H1 (cell line): ENCODE data around the gene CACNB1. TPM values are rescaled to one million over a fixed set of nuclear protein-coding genes. Genes with fewer than 3 reads are reported as not detected.

Experiments
- CTCF ChIA-PET: fragments of 300-600 bp; sonication (Branson Sonifier 250); formaldehyde crosslinking; loops from one replicate; lab custom pipeline; 2021; ENCODE audit not compliant: partially characterized antibody; lab: Charles Lee
- POLR2A ChIA-PET: fragments of 300-600 bp; sonication (Branson Sonifier 250); formaldehyde crosslinking; loops from one replicate; lab custom pipeline; 2021; ENCODE audit warnings: inconsistent platforms; ENCODE audit not compliant: partially characterized antibody; lab: Charles Lee
- DNase-seq, 2 experiments: peaks; one replicate each; pipeline versions ENCODE4 v3.0.0 to v3.0.0-alpha.2; 2010 to 2022; ENCODE audit warnings: low spot score in 2 of 2, low read depth in 1 of 2, mixed read lengths in 1 of 2
- FAIRE-seq: peaks from 2 replicates; lab custom pipeline; 2011; peaks lifted over from hg19 to GRCh38; lab: Jason Lieb, UNC
- H2AFZ ChIP-seq: 2 replicates; pipeline ENCODE4 v1.8.1; 2012; ENCODE audit warnings: low read length, inconsistent platforms
- H2AK5ac ChIP-seq: 2 replicates; pipeline ENCODE4 v1.6.1; 2013; ENCODE audit warnings: low read depth, low read length
- H2BK120ac ChIP-seq: replicated peaks from 2 replicates; pipeline ENCODE3; 2013; ENCODE audit warnings: low read depth, low read length, inconsistent platforms
- H2BK12ac ChIP-seq: 2 replicates; pipeline ENCODE4 v1.6.1; 2013; ENCODE audit warnings: low read depth, low read length
- H2BK15ac ChIP-seq: 2 replicates; pipeline ENCODE4 v1.6.1; 2013; ENCODE audit warnings: low read length
- H2BK20ac ChIP-seq: 2 replicates; pipeline ENCODE4 v1.6.1; 2013; ENCODE audit warnings: low read length
- H2BK5ac ChIP-seq: 2 replicates; pipeline ENCODE4 v1.6.1; 2013; ENCODE audit warnings: low read depth, low read length
- H3K14ac ChIP-seq: 2 replicates; pipeline ENCODE4 v1.6.1; 2013; ENCODE audit warnings: inconsistent platforms; ENCODE audit not compliant: insufficient read length
- H3K18ac ChIP-seq: 2 replicates; pipeline ENCODE4 v1.6.1; 2013; ENCODE audit warnings: low read length; ENCODE audit errors: extremely low read depth
- H3K23ac ChIP-seq: 2 replicates; pipeline ENCODE4 v1.6.1; 2013; ENCODE audit warnings: inconsistent platforms; ENCODE audit not compliant: insufficient read length
- H3K23me2 ChIP-seq: 2 replicates; pipeline ENCODE4 v1.6.1; 2013; ENCODE audit warnings: low read depth, low read length
- H3K27ac ChIP-seq: 2 replicates; pipeline ENCODE4 v1.6.1; 2011; ENCODE audit warnings: low read depth, low read length, inconsistent platforms
- H3K27me3 ChIP-seq, 4 experiments: replicated peaks in 1 of 4; 1 replicate in 1 of 4; 2 replicates in 3 of 4; pipeline versions ENCODE4 v1.6.1 to v1.8.1; 2011 to 2013; ENCODE audit warnings: low read length in 3 of 4, mild to moderate bottlenecking in 3 of 4, inconsistent platforms in 2 of 4, mixed read lengths in 2 of 4, moderate library complexity in 1 of 4; ENCODE audit not compliant: control insufficient read depth in 3 of 4, insufficient read depth in 3 of 4; ENCODE audit errors: extremely low read depth in 1 of 4
- H3K36me3 ChIP-seq, 4 experiments: 2 replicates each; pipeline versions ENCODE4 v1.6.1 to v1.8.1; 2011 to 2013; ENCODE audit warnings: mild to moderate bottlenecking in 4 of 4, low read length in 3 of 4, moderate library complexity in 2 of 4, control low read depth in 1 of 4, inconsistent platforms in 1 of 4; ENCODE audit not compliant: insufficient read depth in 4 of 4, control insufficient read depth in 2 of 4
- H3K4ac ChIP-seq: replicated peaks from 2 replicates; pipeline ENCODE3; 2013; ENCODE audit warnings: low read length, low read depth, mixed read lengths, inconsistent platforms; ENCODE audit not compliant: insufficient read length
- H3K4me1 ChIP-seq, 4 experiments: replicated peaks in 1 of 4; 1 replicate in 1 of 4; 2 replicates in 3 of 4; pipeline versions ENCODE4 v1.6.1 to v1.8.1; 2011 to 2013; ENCODE audit warnings: low read length in 3 of 4, inconsistent platforms in 2 of 4, mixed read lengths in 1 of 4; ENCODE audit not compliant: insufficient read depth in 4 of 4, control insufficient read depth in 3 of 4
- H3K4me2 ChIP-seq, 2 experiments: 2 replicates each; pipeline versions ENCODE4 v1.6.1 to v1.8.1; 2011 to 2013; ENCODE audit warnings: low read depth in 2 of 2, low read length in 2 of 2, control low read depth in 1 of 2, inconsistent platforms in 1 of 2, mild to moderate bottlenecking in 1 of 2; ENCODE audit not compliant: insufficient read depth in 1 of 2
- H3K4me3 ChIP-seq, 4 experiments: fragments of 200-600, 300-600 bp in 1 of 4; sonication (generic), shearing (Covaris generic), sonication (Bioruptor Twin) in 1 of 4; 2 replicates each; pipeline versions ENCODE4 v1.5.1 to v1.8.1; 2011 to 2016; ENCODE audit warnings: low read length in 4 of 4, low read depth in 3 of 4, control low read depth in 2 of 4, inconsistent platforms in 2 of 4, mild to moderate bottlenecking in 2 of 4, mixed read lengths in 1 of 4, moderate library complexity in 1 of 4; ENCODE audit not compliant: insufficient read depth in 2 of 4; ENCODE audit errors: extremely low read depth in 1 of 4
- H3K56ac ChIP-seq: replicated peaks from 2 replicates; pipeline ENCODE3; 2013; ENCODE audit warnings: low read depth, mild to moderate bottlenecking, mixed read lengths, low read length, inconsistent platforms; ENCODE audit not compliant: insufficient read length
- H3K79me1 ChIP-seq: 2 replicates; pipeline ENCODE4 v1.6.1; 2013; ENCODE audit warnings: low read depth, low read length, control low read depth
- H3K79me2 ChIP-seq, 2 experiments: 2 replicates each; pipeline versions ENCODE4 v1.6.1 to v1.8.1; 2012 to 2013; ENCODE audit warnings: low read length in 2 of 2, mild to moderate bottlenecking in 2 of 2, inconsistent platforms in 1 of 2; ENCODE audit not compliant: insufficient read depth in 2 of 2, control insufficient read depth in 1 of 2
- H3K9ac ChIP-seq, 4 experiments: replicated peaks in 1 of 4; 1 replicate in 1 of 4; 2 replicates in 3 of 4; pipeline versions ENCODE4 v1.6.1 to v1.8.1; 2011 to 2013; ENCODE audit warnings: low read depth in 3 of 4, low read length in 3 of 4, control low read depth in 2 of 4, mild to moderate bottlenecking in 2 of 4, moderate library complexity in 2 of 4, inconsistent platforms in 1 of 4; ENCODE audit errors: extremely low read depth in 1 of 4
- H3K9me3 ChIP-seq, 2 experiments: 2 replicates each; pipeline versions ENCODE4 v1.6.1 to v1.8.1; 2012 to 2013; ENCODE audit warnings: mild to moderate bottlenecking in 2 of 2, moderate library complexity in 2 of 2, control low read depth in 1 of 2, inconsistent platforms in 1 of 2, low read depth in 1 of 2, low read length in 1 of 2, mixed read lengths in 1 of 2; ENCODE audit not compliant: insufficient read depth in 2 of 2
- H4K20me1 ChIP-seq, 2 experiments: replicated peaks in 1 of 2; 2 replicates each; pipeline versions ENCODE3 to v1.8.1; 2011 to 2013; ENCODE audit warnings: inconsistent platforms in 2 of 2, low read length in 2 of 2, mild to moderate bottlenecking in 1 of 2; ENCODE audit not compliant: insufficient read depth in 2 of 2, control insufficient read depth in 1 of 2
- H4K5ac ChIP-seq: 2 replicates; pipeline ENCODE4 v1.6.1; 2013; ENCODE audit warnings: low read length, low read depth, mixed read lengths, inconsistent platforms; ENCODE audit not compliant: insufficient read length
- H4K8ac ChIP-seq: 2 replicates; pipeline ENCODE4 v1.8.0; 2013; ENCODE audit warnings: mild to moderate bottlenecking, moderate library complexity, low read length, inconsistent platforms; ENCODE audit not compliant: insufficient read depth; ENCODE audit errors: extremely low read depth
- H4K91ac ChIP-seq: replicated peaks from 2 replicates; pipeline ENCODE3; 2013; ENCODE audit warnings: low read length, mixed read lengths, inconsistent platforms; ENCODE audit not compliant: insufficient read length
- CBX8 ChIP-seq: fragments of 300-800, 300-1000 bp; sonication (generic); IDR thresholded peaks from 2 replicates; pipeline ENCODE4 v1.7.1; 2016; ENCODE audit warnings: low read depth, low read length, borderline replicate concordance
- EGR1 ChIP-seq: IDR thresholded peaks from 2 replicates; pipeline ENCODE4 v1.6.1; 2011; ENCODE audit warnings: low read depth, low read length, borderline replicate concordance
- EZH2 ChIP-seq: fragments of 200-600 bp; sonication (generic); IDR thresholded peaks from 2 replicates; pipeline ENCODE4 v1.7.1; 2012; ENCODE audit warnings: low read depth, mild to moderate bottlenecking, moderate library complexity, low read length, inconsistent platforms; ENCODE audit not compliant: severe bottlenecking
- POU5F1 ChIP-seq: IDR thresholded peaks from 2 replicates; pipeline ENCODE4 v1.6.1; 2011; ENCODE audit warnings: low read depth, mild to moderate bottlenecking, low read length, moderate library complexity
- RNF2 ChIP-seq: fragments of 200-900, 300-1000 bp; sonication (generic); IDR thresholded peaks from 2 replicates; pipeline ENCODE4 v1.7.1; 2016; ENCODE audit warnings: borderline replicate concordance, low read depth, mild to moderate bottlenecking, antibody characterized with exemption, low read length; ENCODE audit not compliant: poor library complexity, severe bottlenecking; ENCODE audit errors: missing control alignments
- ZNF274 ChIP-seq: IDR thresholded peaks from 2 replicates; pipeline ENCODE4 v1.7.0; 2012; ENCODE audit warnings: low read length, borderline replicate concordance; ENCODE audit errors: extremely low read depth
- WGBS, 2 experiments: shearing (Covaris generic) in 1 of 2; methylation state at CpG; one replicate each; pipeline versions ENCODE4 v1.1.6 to v1.1.7; 2013 to 2015; ENCODE audit warnings: low lambda C conversion rate in 2 of 2, mixed read lengths in 2 of 2, inconsistent platforms in 1 of 2, low coverage in 1 of 2, missing lambda C conversion rate in 1 of 2; ENCODE audit not compliant: insufficient replicate concordance in 2 of 2, insufficient coverage in 1 of 2, insufficient read length in 1 of 2; ENCODE audit errors: extremely low coverage in 1 of 2, missing lambda C conversion rate in 1 of 2; 5-methylcytosine and 5-hydroxymethylcytosine counted together
- polyA plus RNA-seq, 7 experiments: library from polyadenylated mRNA; depleted of rRNA in 3 of 7; stranded (reverse) in 5 of 7; unstranded in 2 of 7; fragments of >200 nt in 5 of 7; fragments of 200-250 nt in 2 of 7; gene quantifications; 1 replicate in 5 of 7; 2 replicates in 1 of 7; 4 replicates in 1 of 7; pipeline versions ENCODE4 v1.2.1 to v1.2.3, GENCODE V29; 2011 to 2013; ENCODE audit warnings: missing spikeins in 2 of 7, mixed read lengths in 2 of 7
- total RNA-seq: library from RNA; stranded (reverse); fragmentation: NEBNext Ultra II Directional; extraction: Animal tissue kit (Norgen Biotek cat#: 25700); gene quantifications from 2 replicates; pipeline ENCODE4 v1.2.1, GENCODE V29; 2021
- TF ChIP-seq, protein P1 (sequence below): IDR thresholded peaks from 2 replicates; pipeline ENCODE4 v1.6.1; 2011; ENCODE audit warnings: low read depth, mild to moderate bottlenecking, low read length; ENCODE audit not compliant: insufficient read depth

CACNB1 gene
- total and polyA plus RNA-seq, 2 of the 8 experiments (the other 6 are each of a cell fraction or from before 2014, with no cell fraction given), result 7.2 to 17.8 TPM

DNA sequence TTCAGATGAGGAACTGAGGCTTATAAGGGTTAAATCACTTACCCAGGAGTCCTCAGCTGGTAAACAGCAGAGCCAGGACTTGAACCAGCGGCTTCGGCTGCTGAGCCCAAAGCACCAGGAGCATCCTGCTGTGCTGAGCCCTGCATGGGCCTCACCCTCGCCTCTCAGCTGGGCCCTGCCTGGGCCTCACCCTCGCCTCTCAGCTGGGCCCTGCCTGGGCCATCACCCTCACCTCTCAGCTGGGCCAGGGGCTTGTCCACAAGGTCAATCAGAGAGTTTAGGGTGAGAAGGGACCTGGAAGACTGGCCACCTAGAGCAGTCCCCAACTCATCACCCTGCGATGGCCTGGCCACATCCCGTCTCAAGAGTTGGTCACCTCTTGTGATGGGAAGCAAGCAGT, 24.1 kb upstream of the CACNB1 start:
- Histone ChIP-seq H3K4me3 (no peak overlapping the region), H2AK5ac (no peak overlapping the region), H3K79me1 (no peaks in the 10 kb centered on the region), H3K27ac (no peak overlapping the region), H3K14ac (no peak overlapping the region), H2BK120ac (no peak overlapping the region), H4K20me1 (no peaks in the 10 kb centered on the region), H2BK12ac (no peak overlapping the region), H3K4ac (no peak overlapping the region), H3K18ac (no peak overlapping the region), H3K9me3 (no peaks in the 10 kb centered on the region), H3K56ac (no peak overlapping the region), H3K4me2 (no peak overlapping the region), H2BK20ac (no peak overlapping the region), H3K9ac (no peak overlapping the region)
- WGBS, 2 experiments, result 93% methylated on average over 6 of the region's 6 CpGs; no CpG with 5 or more reads in 1 of the 2 experiments
- no peak for FAIRE-seq
- CTCF ChIA-PET, result interaction anchor here (0.6 to 24.1 kb wide), 5 partner anchors 9 to 44 kb away, joined by 3 to 982 read pairs (median 10); no protein-coding TSS in a partner anchor
- POLR2A ChIA-PET, result interaction anchor here (1.0 to 7.8 kb wide), 5 partner anchors 10 to 240 kb away, joined by 3 to 92 read pairs (median 6); partner anchors contain the start of gene CDK12
- no peak for TF ChIP-seq POU5F1
- TF ChIP-seq ZNF274, result no peak
- no peak for TF ChIP-seq EZH2
- TF ChIP-seq CBX8, result no peak
- no peak for TF ChIP-seq RNF2
- TF ChIP-seq EGR1, result no peak
- TF ChIP-seq, protein P1, sequence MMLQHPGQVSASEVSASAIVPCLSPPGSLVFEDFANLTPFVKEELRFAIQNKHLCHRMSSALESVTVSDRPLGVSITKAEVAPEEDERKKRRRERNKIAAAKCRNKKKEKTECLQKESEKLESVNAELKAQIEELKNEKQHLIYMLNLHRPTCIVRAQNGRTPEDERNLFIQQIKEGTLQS, result no peak
- TF ChIP-seq, all 59 proteins: peak for 0
- no peak overlapping the region for H2BK5ac ChIP-seq
- peaks cover 0 to 21% (median 9%) of the 10 kb centered on the region in 4 experiments; a peak in 5 of 7 replicates for H3K4me1 ChIP-seq
- H2AFZ ChIP-seq, result no peak overlapping the region
- no peak overlapping the region for H4K91ac ChIP-seq
- no peak overlapping the region for H3K23ac ChIP-seq
- H4K8ac ChIP-seq, result no peak overlapping the region
- H3K23me2 ChIP-seq, result peaks cover 8% of the 10 kb centered on the region; the same call in 1 of the 2 replicates
- H3K79me2 ChIP-seq, result no peaks in the 10 kb centered on the region
- no peak for DNase-seq
- no peaks in the 10 kb centered on the region; a peak in 1 of 8 replicates for H3K36me3 ChIP-seq
- H3K27me3 ChIP-seq, result peaks cover 13 to 44% (median 37%) of the 10 kb centered on the region in 4 experiments
- H2BK15ac ChIP-seq, result no peak overlapping the region
- H4K5ac ChIP-seq, result no peak overlapping the region
